ENCODE results near the gene ZNF776.
"Not testable (repeated sequence)": the region's sequence is repeated elsewhere in the genome, so short reads cannot be mapped to it uniquely, and the experiment has no call there.

The ZNF776 gene

GRCh38 chr19:57738770-57739169 lies 7.8 kb upstream of the ZNF776 start:
- not testable (repeated sequence) for H3K27me3 ChIP-seq (ENCODE audit: control insufficient read depth, insufficient read depth, low read length); H3K9ac ChIP-seq (ENCODE audit: low read length); H3K27ac ChIP-seq (ENCODE audit: low read depth, low read length); H3K4me3 ChIP-seq (ENCODE audit: low read depth, low read length); H3K9me3 ChIP-seq (ENCODE audit: control insufficient read depth, insufficient read depth, low read depth, low read length); H3K4me1 ChIP-seq (ENCODE audit: control insufficient read depth, insufficient read depth, low read length); H3K36me3 ChIP-seq (ENCODE audit: control insufficient read depth, insufficient read depth, low read length)

- H3K4me3 ChIP-seq (ENCODE audit: low read depth, low read length) = peak overlapping the region; percentile 90
- peaks cover 5% of the 10 kb centered on the region for H3K4me1 ChIP-seq (ENCODE audit: control insufficient read depth, insufficient read depth, low read length)
- H3K9me3 ChIP-seq (ENCODE audit: control insufficient read depth, insufficient read depth, low read depth, low read length) = no peaks in the 10 kb centered on the region
- H3K27ac ChIP-seq (ENCODE audit: low read depth, low read length) = peak overlapping the region; percentile 72; the same call in 1 of the 2 replicates
- H3K9ac ChIP-seq (ENCODE audit: low read length) = peak overlapping the region; percentile 86
- H3K27me3 ChIP-seq (ENCODE audit: control insufficient read depth, insufficient read depth, low read length) = no peaks in the 10 kb centered on the region
- H3K36me3 ChIP-seq (ENCODE audit: control insufficient read depth, insufficient read depth, low read length) = peaks cover 39% of the 10 kb centered on the region
Measured at GRCh38 chr19:57747472-57747807, 825 bp downstream of the ZNF776 start.

- Histone ChIP-seq H3K9me3 (ENCODE audit: control insufficient read depth, insufficient read depth, low read depth, low read length) (no peaks in the 10 kb centered on the region), H3K36me3 (ENCODE audit: control insufficient read depth, insufficient read depth, low read length) (peaks cover 45% of the 10 kb centered on the region), H3K27ac (ENCODE audit: low read depth, low read length) (no peak overlapping the region), H3K9ac (ENCODE audit: low read length) (no peak overlapping the region), H3K27me3 (ENCODE audit: control insufficient read depth, insufficient read depth, low read length) (no peaks in the 10 kb centered on the region), H3K4me1 (ENCODE audit: control insufficient read depth, insufficient read depth, low read length) (peaks cover 5% of the 10 kb centered on the region), H3K4me3 (ENCODE audit: low read depth, low read length) (peak overlapping the region; percentile 90)
Measured at GRCh38 chr19:57748029-57748428, 1.4 kb downstream of the ZNF776 start.

- no peaks in the 10 kb centered on the region for H3K9me3 ChIP-seq (ENCODE audit: control insufficient read depth, insufficient read depth, low read depth, low read length)
- no peaks in the 10 kb centered on the region for H3K27me3 ChIP-seq (ENCODE audit: control insufficient read depth, insufficient read depth, low read length)
- no peak overlapping the region for H3K4me3 ChIP-seq (ENCODE audit: low read depth, low read length)
- no peak overlapping the region for H3K9ac ChIP-seq (ENCODE audit: low read length)
- H3K36me3 ChIP-seq (ENCODE audit: control insufficient read depth, insufficient read depth, low read length) = peaks cover 97% of the 10 kb centered on the region
- H3K27ac ChIP-seq (ENCODE audit: low read depth, low read length) = no peak overlapping the region
- H3K4me1 ChIP-seq (ENCODE audit: control insufficient read depth, insufficient read depth, low read length) = no peaks in the 10 kb centered on the region
Measured at GRCh38 chr19:57754091-57754673, 7.6 kb downstream of the ZNF776 start.

GRCh38 chr19:57755031-57755430 lies 8.4 kb downstream of the ZNF776 start:
- Histone ChIP-seq H3K9me3 (ENCODE audit: control insufficient read depth, insufficient read depth, low read depth, low read length) (no peaks in the 10 kb centered on the region), H3K4me3 (ENCODE audit: low read depth, low read length) (no peak overlapping the region), H3K9ac (ENCODE audit: low read length) (no peak overlapping the region), H3K27ac (ENCODE audit: low read depth, low read length) (no peak overlapping the region), H3K36me3 (ENCODE audit: control insufficient read depth, insufficient read depth, low read length) (peaks cover 97% of the 10 kb centered on the region), H3K4me1 (ENCODE audit: control insufficient read depth, insufficient read depth, low read length) (no peaks in the 10 kb centered on the region), H3K27me3 (ENCODE audit: control insufficient read depth, insufficient read depth, low read length) (no peaks in the 10 kb centered on the region)

GRCh38 chr19:57757941-57758340 lies 11.3 kb downstream of the ZNF776 start:
- no peaks in the 10 kb centered on the region for H3K27me3 ChIP-seq (ENCODE audit: control insufficient read depth, insufficient read depth, low read length)
- no peak overlapping the region for H3K27ac ChIP-seq (ENCODE audit: low read depth, low read length)
- no peak overlapping the region for H3K9ac ChIP-seq (ENCODE audit: low read length)
- H3K4me3 ChIP-seq (ENCODE audit: low read depth, low read length) = no peak overlapping the region
- H3K36me3 ChIP-seq (ENCODE audit: control insufficient read depth, insufficient read depth, low read length) = peaks cover 82% of the 10 kb centered on the region
- H3K9me3 ChIP-seq (ENCODE audit: control insufficient read depth, insufficient read depth, low read depth, low read length) = no peaks in the 10 kb centered on the region
- no peaks in the 10 kb centered on the region for H3K4me1 ChIP-seq (ENCODE audit: control insufficient read depth, insufficient read depth, low read length)

GRCh38 chr19:57759096-57759495 lies 12.5 kb downstream of the ZNF776 start:
- no peak overlapping the region for H3K27ac ChIP-seq (ENCODE audit: low read depth, low read length)
- H3K9me3 ChIP-seq (ENCODE audit: control insufficient read depth, insufficient read depth, low read depth, low read length) = no peaks in the 10 kb centered on the region
- no peaks in the 10 kb centered on the region for H3K4me1 ChIP-seq (ENCODE audit: control insufficient read depth, insufficient read depth, low read length)
- H3K27me3 ChIP-seq (ENCODE audit: control insufficient read depth, insufficient read depth, low read length) = no peaks in the 10 kb centered on the region
- H3K4me3 ChIP-seq (ENCODE audit: low read depth, low read length) = no peak overlapping the region
- H3K36me3 ChIP-seq (ENCODE audit: control insufficient read depth, insufficient read depth, low read length) = peaks cover 70% of the 10 kb centered on the region
- H3K9ac ChIP-seq (ENCODE audit: low read length) = no peak overlapping the region

GRCh38 chr19:57769345-57770131 lies 22.9 kb downstream of the ZNF776 start, which contains the start of gene ZNF586:
TSS of gene ZNF586 (plus strand) at chr19:57769676. CDS start at chr19:57769843, 167 bp downstream.
- H3K27me3 ChIP-seq (ENCODE audit: control insufficient read depth, insufficient read depth, low read length) = no peaks in the 10 kb centered on the region
- peak within 1 kb of the TSS; percentile 86 for H3K4me3 ChIP-seq (ENCODE audit: low read depth, low read length)
- H3K27ac ChIP-seq (ENCODE audit: low read depth, low read length) = no peak within 1 kb of the TSS; the same call in 1 of the 2 replicates
- H3K36me3 ChIP-seq (ENCODE audit: control insufficient read depth, insufficient read depth, low read length) = peaks cover 22% of the 10 kb centered on the region
- no peaks in the 10 kb centered on the region; the same call in 1 of the 2 replicates for H3K9me3 ChIP-seq (ENCODE audit: control insufficient read depth, insufficient read depth, low read depth, low read length)
- H3K4me1 ChIP-seq (ENCODE audit: control insufficient read depth, insufficient read depth, low read length) = 0 out of 2 replicates have a peak, but pooled peaks cover 4% of the 10 kb centered on the region
- peak within 1 kb of the TSS; percentile 80 for H3K9ac ChIP-seq (ENCODE audit: low read length)

- Histone ChIP-seq H3K9ac (ENCODE audit: low read length) (no peak overlapping the region), H3K27ac (ENCODE audit: low read depth, low read length) (no peak overlapping the region), H3K36me3 (ENCODE audit: control insufficient read depth, insufficient read depth, low read length) (peaks cover 38% of the 10 kb centered on the region), H3K9me3 (ENCODE audit: control insufficient read depth, insufficient read depth, low read depth, low read length) (peaks cover 2% of the 10 kb centered on the region; the same call in 1 of the 2 replicates), H3K4me3 (ENCODE audit: low read depth, low read length) (no peak overlapping the region), H3K27me3 (ENCODE audit: control insufficient read depth, insufficient read depth, low read length) (no peaks in the 10 kb centered on the region), H3K4me1 (ENCODE audit: control insufficient read depth, insufficient read depth, low read length) (0 out of 2 replicates have a peak, but pooled peaks cover 4% of the 10 kb centered on the region)
Measured at GRCh38 chr19:57771417-57771816, 24.8 kb downstream of the ZNF776 start.

- no peak overlapping the region for H3K9ac ChIP-seq (ENCODE audit: low read length)
- H3K9me3 ChIP-seq (ENCODE audit: control insufficient read depth, insufficient read depth, low read depth, low read length) = peaks cover 8% of the 10 kb centered on the region
- peaks cover 58% of the 10 kb centered on the region for H3K36me3 ChIP-seq (ENCODE audit: control insufficient read depth, insufficient read depth, low read length)
- H3K4me1 ChIP-seq (ENCODE audit: control insufficient read depth, insufficient read depth, low read length) = 0 out of 2 replicates have a peak, but pooled peaks cover 4% of the 10 kb centered on the region
- H3K4me3 ChIP-seq (ENCODE audit: low read depth, low read length) = no peak overlapping the region
- H3K27me3 ChIP-seq (ENCODE audit: control insufficient read depth, insufficient read depth, low read length) = no peaks in the 10 kb centered on the region
- no peak overlapping the region for H3K27ac ChIP-seq (ENCODE audit: low read depth, low read length)
Measured at GRCh38 chr19:57773488-57773887, 26.9 kb downstream of the ZNF776 start.

GRCh38 chr19:57776764-57777296 lies 30.2 kb downstream of the ZNF776 start:
- H3K4me3 ChIP-seq (ENCODE audit: low read depth, low read length) = no peak overlapping the region
- H3K9ac ChIP-seq (ENCODE audit: low read length) = no peak overlapping the region
- peaks cover 86% of the 10 kb centered on the region for H3K36me3 ChIP-seq (ENCODE audit: control insufficient read depth, insufficient read depth, low read length)
- no peak overlapping the region for H3K27ac ChIP-seq (ENCODE audit: low read depth, low read length)
- no peaks in the 10 kb centered on the region for H3K4me1 ChIP-seq (ENCODE audit: control insufficient read depth, insufficient read depth, low read length)
- peaks cover 29% of the 10 kb centered on the region for H3K9me3 ChIP-seq (ENCODE audit: control insufficient read depth, insufficient read depth, low read depth, low read length)
- no peaks in the 10 kb centered on the region for H3K27me3 ChIP-seq (ENCODE audit: control insufficient read depth, insufficient read depth, low read length)
